Right lobe of liver (tissue), 4 donors: ENCODE results near the gene EHHADH.

Source experiments
- POLR2A ChIP-seq: fragments of 450-650 bp; IDR thresholded peaks from one replicate; pipeline ENCODE4 v1.6.1; 2017; ENCODE audit warnings: antibody characterized with exemption, mild to moderate bottlenecking
- TF ChIP-seq, protein P1 (sequence below), 4 donors: fragments of 200-600 bp in 3 of 4; fragments of 450-650 bp in 1 of 4; IDR thresholded peaks; one replicate each; pipeline versions ENCODE4 v1.5.1 to v1.8.0; 2016 to 2022; ENCODE audit warnings: antibody characterized with exemption in 4 of 4, mild to moderate bottlenecking in 2 of 4
- donor health status: DM: no; HTN: no; CAD: no.
- donor health status: DM: no; HTN: no; CAD: no.
- donor health status: DM: no; HTN: yes; CAD: no.

- TF ChIP-seq, protein P1, sequence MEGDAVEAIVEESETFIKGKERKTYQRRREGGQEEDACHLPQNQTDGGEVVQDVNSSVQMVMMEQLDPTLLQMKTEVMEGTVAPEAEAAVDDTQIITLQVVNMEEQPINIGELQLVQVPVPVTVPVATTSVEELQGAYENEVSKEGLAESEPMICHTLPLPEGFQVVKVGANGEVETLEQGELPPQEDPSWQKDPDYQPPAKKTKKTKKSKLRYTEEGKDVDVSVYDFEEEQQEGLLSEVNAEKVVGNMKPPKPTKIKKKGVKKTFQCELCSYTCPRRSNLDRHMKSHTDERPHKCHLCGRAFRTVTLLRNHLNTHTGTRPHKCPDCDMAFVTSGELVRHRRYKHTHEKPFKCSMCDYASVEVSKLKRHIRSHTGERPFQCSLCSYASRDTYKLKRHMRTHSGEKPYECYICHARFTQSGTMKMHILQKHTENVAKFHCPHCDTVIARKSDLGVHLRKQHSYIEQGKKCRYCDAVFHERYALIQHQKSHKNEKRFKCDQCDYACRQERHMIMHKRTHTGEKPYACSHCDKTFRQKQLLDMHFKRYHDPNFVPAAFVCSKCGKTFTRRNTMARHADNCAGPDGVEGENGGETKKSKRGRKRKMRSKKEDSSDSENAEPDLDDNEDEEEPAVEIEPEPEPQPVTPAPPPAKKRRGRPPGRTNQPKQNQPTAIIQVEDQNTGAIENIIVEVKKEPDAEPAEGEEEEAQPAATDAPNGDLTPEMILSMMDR (IDR thresholded peaks at IDR 0.05) = peak; percentile 58 to 73 (median 68)
- no peak for TF ChIP-seq POLR2A
These were observed 16.6 kb upstream of the EHHADH start for GRCh38 chr3:185270262-185270955.
